Smooth muscle cell of the brain vasculature (primary cell): ENCODE results near the gene ZNF2.
A peak's percentile ranks its signal among the peaks of the same experiment; 100 is the strongest.
"Not testable (repeated sequence)": the region's sequence is repeated elsewhere in the genome, so short reads cannot be mapped to it uniquely, and the experiment has no call there.

Experiments
- DNase-seq: peaks from one replicate; pipeline ENCODE4 v3.0.0-alpha.2; 2012; ENCODE audit warnings: low read depth, low spot score

Gene ZNF2

GRCh38 chr2:95165371-95166064 is at the start of gene ZNF2:
TSS of gene ZNF2 (plus strand) at chr2:95165809. CDS start at chr2:95176227, 10,418 bp downstream.
- peak; percentile 95 for DNase-seq

GRCh38 chr2:95121093-95121406 is 44.6 kb upstream of the ZNF2 start:
- DNase-seq = no peak

- peak; percentile 23 for DNase-seq
Observed at GRCh38 chr2:95121407-95122196, 44.0 kb upstream of the ZNF2 start, which contains the start of gene MRPS5. TSS of gene MRPS5 (minus strand) at chr2:95121808. CDS start at chr2:95121791, 17 bp downstream.

- no peak for DNase-seq
Observed at GRCh38 chr2:95122197-95122551, 43.4 kb upstream of the ZNF2 start.

- no peak for DNase-seq
Observed at GRCh38 chr2:95138702-95139101, 26.9 kb upstream of the ZNF2 start.

- DNase-seq = no peak
Observed at GRCh38 chr2:95143838-95144237, 21.8 kb upstream of the ZNF2 start.

- DNase-seq = no peak
Observed at GRCh38 chr2:95149397-95149984, 16.1 kb upstream of the ZNF2 start.

- DNase-seq = no peak
Observed at GRCh38 chr2:95158441-95158840, 7.2 kb upstream of the ZNF2 start.

GRCh38 chr2:95158891-95159619 is 6.6 kb upstream of the ZNF2 start:
- DNase-seq = no peak

- no peak for DNase-seq
Observed at GRCh38 chr2:95159690-95160449, 5.7 kb upstream of the ZNF2 start, which contains the start of gene ZNF514. TSS of gene ZNF514 (minus strand) at chr2:95159848. CDS start at chr2:95153253, 6,595 bp downstream.

GRCh38 chr2:95165030-95165370 is 609 bp upstream of the ZNF2 start:
- DNase-seq = no peak

- DNase-seq = no peak
Observed at GRCh38 chr2:95166065-95166763, 605 bp downstream of the ZNF2 start.

GRCh38 chr2:95171902-95172301 is 6.3 kb downstream of the ZNF2 start:
- DNase-seq = no peak

GRCh38 chr2:95174031-95174542 is 8.5 kb downstream of the ZNF2 start:
- DNase-seq = no peak

GRCh38 chr2:95179451-95179850 is 13.8 kb downstream of the ZNF2 start:
- DNase-seq = no peak

- DNase-seq = no peak
Observed at GRCh38 chr2:95181774-95182173, 16.2 kb downstream of the ZNF2 start.

- no peak for DNase-seq
Observed at GRCh38 chr2:95185197-95185596, 19.6 kb downstream of the ZNF2 start.

GRCh38 chr2:95185973-95186372 is 20.4 kb downstream of the ZNF2 start:
- DNase-seq = no peak

GRCh38 chr2:95192956-95193355 is 27.3 kb downstream of the ZNF2 start:
- not testable (repeated sequence) for DNase-seq

GRCh38 chr2:95203911-95204310 is 38.3 kb downstream of the ZNF2 start:
- no peak for DNase-seq

- no peak for DNase-seq
Observed at GRCh38 chr2:95204396-95204795, 38.8 kb downstream of the ZNF2 start.
